GM18873 (cell line): Measurements from ENCODE around the gene SPA17.
A peak's percentile ranks its signal among the peaks of the same experiment; 100 is the strongest.

Source experiments
- ATAC-seq: cut with Tn5 transposase; IDR thresholded peaks from one replicate; pipeline ENCODE4 v1.9.1; 2021; ENCODE audit warnings: mild to moderate bottlenecking, moderate library complexity, moderate number of reproducible peaks; ENCODE audit not compliant: unreplicated experiment, low FRiP score

SPA17 gene

DNA sequence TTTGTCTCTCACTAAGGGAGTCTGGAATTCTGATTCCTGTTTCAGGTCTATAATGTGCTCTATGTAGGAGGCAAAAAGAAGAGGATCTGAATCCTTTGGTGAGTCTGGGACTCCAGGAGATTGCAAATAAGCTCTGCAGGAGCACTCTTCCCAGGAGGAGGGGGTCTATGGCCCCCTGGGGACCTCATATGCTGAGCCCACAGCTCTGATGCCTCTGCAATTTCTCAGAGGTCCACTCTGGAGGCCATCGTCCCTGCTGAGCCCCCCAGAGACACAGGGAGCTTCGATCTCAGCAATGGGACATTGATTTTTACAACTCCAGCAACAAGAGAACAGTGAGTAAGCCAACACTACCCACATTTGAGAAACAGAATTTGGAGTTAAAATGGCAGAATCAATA, 45.8 kb downstream of the SPA17 start:
- no peak for ATAC-seq

DNA sequence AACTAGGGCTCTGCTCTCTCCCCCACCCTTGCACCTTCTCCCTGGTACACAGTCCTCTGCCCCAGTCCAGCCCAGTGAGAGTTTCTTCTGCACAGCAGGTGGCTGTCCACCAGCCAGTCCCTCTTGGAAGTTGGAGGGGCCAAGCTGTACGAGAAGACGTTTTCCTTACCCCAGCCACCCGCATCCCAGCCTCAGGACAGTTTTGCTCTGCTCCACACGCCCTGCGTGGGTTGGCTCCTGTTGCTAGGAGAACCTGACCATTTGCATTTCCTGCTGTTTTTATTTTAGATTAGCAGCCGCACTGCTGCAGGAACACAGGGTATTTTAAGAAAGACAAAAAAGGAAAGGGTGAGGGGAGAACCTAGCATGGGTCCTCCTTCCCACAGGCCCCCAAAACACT, 48.5 kb downstream of the SPA17 start:
- ATAC-seq = no peak

DNA sequence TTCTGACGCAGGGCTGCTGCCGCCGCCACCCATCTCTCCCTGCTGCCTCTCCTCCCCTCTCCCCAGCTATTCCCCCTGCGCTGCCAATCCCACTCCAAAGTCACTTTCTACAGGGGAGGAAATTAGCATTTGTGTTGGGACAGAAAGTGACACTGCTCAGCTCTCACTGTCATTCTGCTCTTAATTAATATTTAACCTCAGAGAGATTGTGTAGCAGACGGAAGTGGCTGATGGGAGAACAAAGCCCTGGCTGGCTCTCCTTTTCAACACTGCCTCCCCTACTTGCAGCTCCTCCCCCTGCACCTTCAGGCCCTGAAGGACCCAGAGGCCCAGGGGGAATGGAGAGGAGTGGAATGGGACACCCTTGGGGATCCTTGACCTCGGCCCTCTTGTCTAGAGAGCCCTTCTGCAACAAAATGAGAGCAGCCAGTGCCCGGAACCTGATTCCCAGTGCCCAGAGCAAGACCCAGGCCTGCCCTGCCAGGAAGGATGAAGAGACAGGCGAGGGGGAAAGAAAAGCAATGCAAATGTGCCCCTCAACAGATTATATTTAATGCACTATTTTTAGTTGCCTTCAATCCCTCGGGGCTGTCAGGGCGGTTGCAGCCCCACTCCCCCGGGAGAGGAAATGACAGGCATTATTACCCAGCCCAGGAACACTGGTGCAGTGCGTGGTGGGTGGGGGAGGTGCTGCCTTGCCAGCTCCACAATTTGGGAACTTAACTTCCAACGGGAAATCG, 51.4 kb downstream of the SPA17 start:
- ATAC-seq = peak; percentile 96

DNA sequence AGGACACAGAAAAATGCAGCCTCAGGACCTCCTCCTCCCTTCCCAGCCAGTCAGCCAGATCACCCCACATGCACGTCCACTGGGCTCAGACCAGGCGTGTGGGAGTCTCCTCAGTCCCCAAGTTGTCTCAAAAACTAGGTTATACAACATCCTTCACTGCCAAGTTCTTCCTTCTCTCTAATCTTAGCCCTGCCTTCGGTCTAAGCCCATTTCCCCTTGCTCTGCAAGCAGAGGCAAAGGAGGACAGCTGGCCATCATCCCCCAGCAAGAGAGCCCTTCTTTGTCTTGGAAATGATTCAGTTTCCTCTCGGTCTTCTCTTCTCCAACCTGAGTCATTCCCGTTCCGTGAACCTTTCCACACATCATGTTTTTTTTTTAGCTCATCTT, 52.0 kb downstream of the SPA17 start:
- no peak for ATAC-seq

DNA sequence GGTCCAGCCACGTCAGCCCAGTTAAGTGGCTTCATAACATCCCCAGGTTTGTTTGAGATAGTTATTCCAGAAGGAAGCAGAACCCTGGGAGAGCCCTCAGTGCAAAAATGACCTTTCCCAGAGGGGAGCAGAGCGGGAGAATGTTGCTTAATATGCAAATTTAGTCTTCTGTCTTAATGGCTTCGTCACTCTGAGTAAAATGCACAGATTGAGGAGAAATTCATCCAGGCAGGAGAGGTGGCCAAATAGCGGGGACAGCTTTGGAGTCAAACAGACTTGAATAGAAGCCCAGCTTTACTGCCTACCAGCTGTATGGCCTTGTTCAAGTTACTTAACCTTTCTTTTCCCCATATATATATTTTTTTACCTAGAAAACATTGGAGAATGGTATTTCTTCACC, 53.8 kb downstream of the SPA17 start:
- ATAC-seq = no peak

DNA sequence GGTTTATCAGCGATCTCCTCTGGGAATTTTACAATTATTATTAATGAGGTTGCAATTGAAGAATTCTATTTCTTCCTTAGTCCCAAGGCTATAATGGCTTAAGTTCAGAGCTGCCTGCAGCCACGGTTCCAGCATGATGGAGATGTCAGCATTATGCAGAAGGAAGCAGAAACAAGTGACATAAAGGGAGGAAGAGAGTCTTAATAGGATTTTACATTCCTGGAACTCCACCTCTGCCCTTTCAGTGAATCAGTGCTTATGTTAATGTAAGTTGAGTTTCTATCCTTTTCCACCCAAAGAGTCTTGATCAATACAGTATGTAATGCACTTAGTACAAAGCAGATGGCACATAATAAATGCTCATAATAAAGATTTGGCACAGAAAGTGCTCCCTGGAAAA, 54.4 kb downstream of the SPA17 start:
- ATAC-seq = no peak

DNA sequence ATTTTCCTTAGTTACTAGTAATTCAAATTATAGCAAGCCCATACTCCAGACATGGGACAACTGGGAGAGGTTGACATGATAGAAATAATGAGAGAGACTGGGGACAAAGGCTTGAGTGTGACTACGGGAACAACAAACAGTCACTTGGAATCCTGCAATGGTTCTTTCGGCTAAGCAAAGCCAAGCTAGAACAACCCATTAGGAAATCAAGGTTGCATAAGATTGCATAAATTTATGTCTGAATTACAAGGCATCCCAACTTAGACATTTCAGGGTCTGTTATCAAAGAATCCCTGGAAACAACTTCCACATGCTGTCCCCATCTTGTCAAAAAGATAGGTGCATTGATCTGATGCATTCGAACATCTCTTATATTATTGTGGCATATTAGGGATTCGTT, 55.9 kb downstream of the SPA17 start:
- no peak for ATAC-seq

DNA sequence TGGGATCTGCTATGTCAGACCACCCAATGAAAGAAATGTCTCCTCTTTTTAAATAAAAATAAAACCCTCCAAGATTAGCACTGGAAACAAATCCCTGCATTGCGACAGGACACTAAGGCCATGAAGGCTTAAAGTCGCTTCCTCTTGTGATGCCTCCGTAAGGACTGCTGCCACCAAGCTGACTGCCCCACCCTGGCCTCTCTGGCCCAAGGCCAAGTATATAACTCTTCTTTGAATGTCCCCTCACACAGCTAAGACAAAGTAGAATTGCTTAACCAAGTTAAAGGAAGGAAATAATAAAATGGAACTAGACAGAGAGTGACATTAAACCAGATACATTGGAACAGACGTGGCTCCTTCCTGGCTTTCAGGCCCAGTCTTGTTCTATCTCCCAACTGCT, 58.5 kb downstream of the SPA17 start:
- no peak for ATAC-seq

DNA sequence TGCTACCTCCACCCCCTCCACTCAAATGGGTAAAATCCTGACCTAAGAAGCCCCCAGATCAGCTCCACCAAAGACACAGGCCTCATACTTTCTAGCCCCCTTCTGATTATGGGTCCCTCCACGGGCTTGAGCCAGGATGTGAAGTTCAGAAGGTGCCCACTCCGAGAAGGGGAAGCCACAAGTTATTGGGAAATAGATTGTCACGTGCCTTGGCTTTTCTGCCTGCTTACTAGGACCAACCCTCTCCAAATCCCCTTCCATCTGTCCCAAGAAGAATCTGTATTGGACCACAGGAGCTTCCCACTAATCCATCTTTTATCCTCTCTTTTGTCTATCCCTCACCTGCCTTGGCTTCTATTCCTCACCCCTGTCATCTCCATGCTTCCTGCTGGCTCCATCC, 63.0 kb downstream of the SPA17 start:
- no peak for ATAC-seq

DNA sequence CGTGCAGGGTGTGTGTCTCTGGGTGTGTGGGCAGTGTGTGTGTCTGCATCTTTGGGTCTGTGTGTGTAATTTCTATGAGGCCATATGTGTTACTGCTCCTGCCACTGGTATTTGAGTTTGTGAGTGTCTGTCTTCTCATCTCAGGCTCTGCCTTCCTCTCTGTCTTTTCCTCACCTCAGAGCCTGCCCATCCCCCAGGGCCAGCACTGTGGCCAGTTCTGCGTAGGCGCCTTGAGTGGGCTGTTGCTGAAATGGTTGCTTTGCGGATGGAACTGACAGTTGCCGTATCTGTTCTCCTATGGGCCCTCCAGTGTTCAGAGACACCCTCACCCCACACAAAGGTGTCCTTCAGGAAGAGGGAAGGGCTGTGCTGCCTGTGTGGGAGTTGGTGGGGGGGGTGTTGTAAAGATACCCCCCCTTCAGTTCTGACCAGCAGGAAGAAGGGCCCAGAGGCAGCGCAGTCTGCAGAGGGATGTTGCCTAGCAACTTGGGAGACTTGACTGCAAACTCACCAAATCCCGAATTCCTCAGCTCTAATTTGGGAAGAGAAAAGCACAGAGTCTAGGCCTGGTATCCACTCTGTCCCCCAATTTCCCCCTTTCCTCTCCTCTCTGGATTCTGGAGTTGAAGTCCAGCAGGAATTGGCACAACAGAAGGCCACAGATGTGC, 64.1 kb downstream of the SPA17 start:
- ATAC-seq = no peak

DNA sequence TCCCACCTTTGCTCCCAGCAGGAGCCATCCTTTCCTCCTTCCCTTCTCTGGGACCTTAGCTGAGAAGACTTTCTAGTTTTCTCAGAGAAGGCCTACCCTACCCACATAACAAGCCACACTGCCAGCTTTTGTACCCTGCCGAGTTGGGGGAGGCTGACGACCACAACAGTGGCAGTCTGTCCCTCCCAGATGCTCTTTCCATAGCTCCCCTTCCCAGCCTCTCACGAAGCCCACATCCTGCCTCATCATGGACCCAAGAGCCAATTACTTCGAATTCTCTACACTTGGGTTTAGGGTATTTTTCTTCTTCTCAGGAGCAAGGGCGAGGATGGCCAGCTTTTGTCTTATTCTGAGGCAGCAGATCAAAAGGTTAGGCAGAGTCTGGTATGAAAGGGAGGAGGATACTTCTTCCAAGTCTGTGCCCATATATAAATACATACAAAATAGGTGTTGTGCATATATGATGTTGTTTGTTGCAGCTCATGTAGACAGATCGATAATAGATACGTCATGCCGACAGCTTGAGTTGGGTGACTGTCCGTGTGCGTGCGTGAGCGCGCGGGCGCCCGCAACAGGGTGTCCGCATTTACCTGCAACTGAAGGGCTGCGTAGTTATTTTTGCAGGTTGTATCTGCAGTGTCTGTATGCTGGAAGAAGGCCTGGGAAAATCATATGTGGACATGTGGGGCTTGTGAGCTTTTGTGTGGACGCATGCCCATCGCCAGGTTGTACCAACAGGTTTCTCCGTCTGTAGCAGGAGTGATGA, 65.2 kb downstream of the SPA17 start:
- no peak for ATAC-seq

DNA sequence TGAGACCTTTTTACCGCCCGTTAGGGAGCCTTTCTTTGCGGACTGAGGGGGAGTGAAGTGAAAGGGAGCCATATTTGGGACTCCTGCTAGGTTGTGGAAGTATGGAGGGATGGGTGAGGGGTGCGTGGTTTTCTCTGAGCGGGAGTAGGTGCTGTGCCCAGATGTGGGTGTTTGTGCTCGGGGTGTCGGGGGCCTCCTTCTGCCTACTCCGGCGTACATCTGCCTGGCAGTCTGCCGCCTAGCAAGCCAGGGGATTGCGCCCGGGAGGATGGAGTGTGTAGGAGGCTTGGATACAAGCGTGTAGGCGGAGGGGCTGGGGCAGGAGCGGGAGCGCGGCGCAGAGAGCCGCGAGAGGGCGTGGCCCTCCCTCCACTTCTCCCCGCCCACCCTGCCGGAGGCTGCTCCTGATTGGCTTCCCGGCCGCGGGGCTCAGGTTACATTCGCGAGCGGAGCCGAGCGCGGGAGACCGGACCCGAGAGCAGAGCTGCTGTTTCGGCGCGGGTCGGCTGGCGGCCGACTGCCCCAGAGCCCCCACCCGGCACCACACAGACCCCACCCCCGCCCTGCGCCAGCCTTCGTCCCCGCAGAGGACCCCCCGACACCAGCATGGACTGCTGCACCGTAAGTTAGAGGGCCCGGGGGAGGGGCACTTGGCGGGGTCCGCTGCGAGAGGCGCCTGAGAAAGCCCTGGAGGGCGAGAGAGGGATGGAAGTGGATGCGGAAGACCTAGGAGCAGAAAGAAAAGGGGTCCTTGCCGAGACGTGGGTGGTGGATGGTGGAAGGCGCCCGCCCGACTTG, 66.0 kb downstream of the SPA17 start, which contains the start of gene NRGN:
Gene NRGN (plus strand): TSS at position 464 of the 798 bp plus-strand sequence. CDS start 143 bp downstream, at position 607.
- peak; percentile 83 for ATAC-seq

DNA sequence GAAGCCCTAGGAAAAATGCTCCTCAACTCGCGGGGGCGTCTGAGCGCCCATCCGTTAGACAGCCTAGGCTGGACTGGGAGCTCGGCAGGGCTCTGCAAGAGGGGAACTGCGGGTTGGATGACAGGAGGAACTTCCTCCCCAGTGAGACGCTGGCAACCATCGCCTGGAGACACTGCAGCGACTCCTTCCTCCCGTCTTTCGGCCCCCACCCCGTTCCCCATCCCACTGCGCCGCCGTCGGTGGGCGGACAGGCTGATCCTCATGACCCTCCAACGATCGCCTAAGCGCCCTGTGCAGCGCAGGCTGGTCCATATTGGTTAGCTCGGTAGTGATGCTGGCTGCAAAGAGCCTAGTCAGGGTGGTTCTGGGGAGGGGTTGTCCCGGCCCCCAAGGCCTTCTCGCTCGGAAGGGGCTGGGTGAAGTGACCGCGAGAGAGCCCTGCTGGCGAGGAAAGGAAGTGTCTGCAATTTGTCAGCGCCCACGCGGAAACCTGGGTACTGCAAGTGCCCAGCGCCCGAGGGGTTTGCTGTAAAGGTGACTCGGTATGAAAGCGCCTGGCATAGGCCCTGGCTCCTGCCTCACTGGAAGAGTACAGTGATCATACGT, 66.7 kb downstream of the SPA17 start:
- peak; percentile 36 for ATAC-seq

DNA sequence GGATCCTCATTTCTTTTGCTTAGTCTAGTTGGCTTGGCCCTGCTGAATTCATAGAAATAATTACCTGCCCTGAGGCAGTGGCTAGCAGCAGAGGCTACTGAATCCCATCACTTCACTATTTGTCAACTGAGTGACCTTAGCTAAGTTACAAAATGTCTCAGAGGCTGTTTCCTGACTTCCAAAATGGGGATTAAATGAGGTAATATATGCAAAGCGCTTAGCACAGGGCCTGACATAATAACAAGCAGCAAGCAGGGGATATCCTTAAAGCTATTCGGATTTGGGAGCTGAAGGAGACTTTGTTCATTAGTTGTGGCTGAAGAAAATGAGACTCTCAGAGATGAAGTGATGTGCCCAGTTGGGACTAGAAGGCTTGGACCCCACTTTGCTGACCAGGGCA, 68.9 kb downstream of the SPA17 start:
- no peak for ATAC-seq

DNA sequence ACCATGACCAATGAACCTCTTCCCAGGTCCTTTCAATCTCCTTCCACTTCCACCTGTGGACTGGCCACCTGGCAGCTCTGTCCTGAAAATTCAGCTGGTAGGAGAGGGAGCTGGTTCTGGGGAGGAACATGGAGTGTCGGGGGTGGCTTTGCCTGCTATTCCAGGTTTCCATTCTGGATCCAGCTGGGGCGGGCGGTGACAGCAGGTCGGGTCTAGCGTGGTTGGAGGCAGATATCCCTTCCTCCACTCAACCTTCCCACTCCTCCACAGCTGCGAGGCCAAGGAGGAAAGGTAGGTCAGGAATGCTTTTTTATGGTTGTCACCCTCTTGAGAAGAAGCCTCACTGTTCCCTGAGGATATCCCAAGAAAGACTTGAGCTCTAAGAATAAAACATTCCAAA, 69.3 kb downstream of the SPA17 start:
- ATAC-seq = no peak

DNA sequence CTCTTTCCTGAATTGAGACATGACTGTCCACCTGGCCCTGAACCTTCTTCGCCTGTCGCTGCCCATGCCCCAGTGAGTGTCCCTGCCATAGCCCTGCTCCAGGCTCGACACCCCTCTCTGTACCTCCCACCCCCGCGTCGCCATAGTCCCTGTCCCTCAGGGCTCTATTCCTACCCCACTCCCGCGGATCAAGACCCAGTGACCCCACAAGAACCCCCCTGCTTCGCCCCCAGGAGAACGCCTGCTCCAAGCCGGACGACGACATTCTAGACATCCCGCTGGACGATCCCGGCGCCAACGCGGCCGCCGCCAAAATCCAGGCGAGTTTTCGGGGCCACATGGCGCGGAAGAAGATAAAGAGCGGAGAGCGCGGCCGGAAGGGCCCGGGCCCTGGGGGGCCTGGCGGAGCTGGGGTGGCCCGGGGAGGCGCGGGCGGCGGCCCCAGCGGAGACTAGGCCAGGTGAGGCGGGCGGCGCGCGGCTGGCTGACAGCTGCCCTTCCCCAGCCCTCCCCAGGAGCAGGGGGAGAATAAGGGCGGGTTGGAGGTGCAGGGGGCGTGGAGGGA, 71.6 kb downstream of the SPA17 start:
- ATAC-seq = no peak

DNA sequence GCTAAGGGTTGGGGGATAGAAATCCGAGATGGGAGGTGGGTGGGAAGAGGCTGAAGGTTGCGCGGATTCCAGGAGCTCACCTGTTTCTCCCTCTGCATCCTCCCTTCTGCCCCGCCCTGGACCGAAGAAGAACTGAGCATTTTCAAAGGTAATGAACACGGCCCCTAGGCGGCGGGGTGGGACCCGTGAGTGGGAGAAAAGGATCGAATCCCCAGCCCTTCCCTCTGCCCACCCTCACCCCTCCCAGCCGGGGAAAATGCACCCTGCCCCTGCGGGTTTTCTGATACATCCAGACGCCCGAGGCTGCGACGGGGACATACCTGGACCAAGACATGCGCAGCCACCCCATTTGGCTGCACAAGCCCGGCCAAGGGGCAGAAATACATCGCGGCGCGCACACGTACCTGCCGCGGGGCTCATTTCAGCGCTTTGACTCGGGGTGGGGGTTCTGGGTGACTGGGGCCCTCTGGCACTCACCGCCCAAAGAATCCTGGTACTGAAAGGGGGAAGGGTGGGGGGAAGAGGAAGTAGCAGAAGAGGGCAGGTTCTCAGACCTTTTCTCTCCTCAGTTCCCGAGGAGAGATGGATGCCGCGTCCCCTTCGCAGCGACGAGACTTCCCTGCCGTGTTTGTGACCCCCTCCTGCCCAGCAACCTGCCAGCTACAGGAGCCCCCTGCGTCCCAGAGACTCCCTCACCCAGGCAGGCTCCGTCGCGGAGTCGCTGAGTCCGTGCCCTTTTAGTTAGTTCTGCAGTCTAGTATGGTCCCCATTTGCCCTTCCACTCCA, 72.3 kb downstream of the SPA17 start:
- no peak for ATAC-seq

DNA sequence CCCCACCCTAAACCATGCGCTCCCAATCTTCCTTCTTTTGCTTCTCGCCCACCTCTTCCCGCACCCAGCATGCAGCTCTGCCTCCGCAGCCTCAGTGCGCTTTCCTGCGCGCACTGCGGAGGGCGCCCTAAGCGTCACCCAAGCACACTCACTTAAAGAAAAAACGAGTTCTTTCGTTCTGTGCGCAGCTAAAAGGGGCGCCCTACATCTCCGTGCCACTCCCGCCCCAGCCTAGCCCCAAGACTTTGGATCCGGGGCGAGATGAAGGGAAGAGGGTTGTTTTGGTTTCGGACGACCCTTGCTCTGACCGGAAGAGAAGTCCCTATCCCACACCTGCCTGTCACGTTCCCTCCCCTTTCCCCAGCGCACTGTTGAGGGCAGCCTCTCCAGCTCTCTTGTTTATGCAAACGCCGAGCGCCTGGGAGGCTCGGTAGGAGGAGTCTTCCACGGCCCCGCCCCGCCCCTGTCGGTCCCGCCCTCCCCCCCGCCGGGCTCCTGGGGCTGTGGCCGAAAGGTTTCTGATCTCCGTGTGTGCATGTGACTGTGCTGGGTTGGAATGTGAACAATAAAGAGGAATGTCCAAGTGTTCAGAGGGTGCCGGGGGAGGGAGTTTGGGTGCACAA, 73.0 kb downstream of the SPA17 start:
- peak; percentile 88 for ATAC-seq
